Chondrocyte (in vitro differentiated cells): ENCODE measurements around the gene AFG3L2. TPM values are rescaled to one million over a fixed set of nuclear protein-coding genes. Genes with fewer than 3 reads are reported as not detected.

Experiments
- DNase-seq: peaks from one replicate; pipeline ENCODE4 v3.0.0; 2021; ENCODE audit warnings: mixed read lengths, low spot score
- H3K27ac Mint-ChIP-seq: one replicate; pipeline ENCODE4 v1.8.0; 2021; ENCODE audit warnings: mild to moderate bottlenecking, moderate library complexity, mixed read lengths; ENCODE audit not compliant: unreplicated experiment
- H3K27me3 Mint-ChIP-seq: 2 replicates; pipeline ENCODE4 v1.8.0; 2021; ENCODE audit warnings: low read depth, mixed read lengths
- H3K36me3 Mint-ChIP-seq: 2 replicates; pipeline ENCODE4 v1.8.0; 2021; ENCODE audit warnings: low read depth, mixed read lengths
- H3K4me1 Mint-ChIP-seq: 2 replicates; pipeline ENCODE4 v1.8.0; 2021; ENCODE audit warnings: low read depth, mild to moderate bottlenecking, mixed read lengths
- H3K4me3 Mint-ChIP-seq: one replicate; pipeline ENCODE4 v1.8.0; 2021; ENCODE audit warnings: mild to moderate bottlenecking, moderate library complexity, mixed read lengths; ENCODE audit not compliant: unreplicated experiment
- H3K9me3 Mint-ChIP-seq: 2 replicates; pipeline ENCODE4 v1.8.0; 2021; ENCODE audit warnings: low read depth, mixed read lengths
- CTCF ChIP-seq: fragments of 200-600 bp; sonication (generic); IDR thresholded peaks from 2 replicates; pipeline ENCODE4 v1.5.0; 2021; ENCODE audit warnings: antibody characterized with exemption, mild to moderate bottlenecking, moderate library complexity
- total RNA-seq: library from RNA; stranded (reverse); gene quantifications from 3 replicates; pipeline ENCODE4 v1.2.1, GENCODE V29; 2021

AFG3L2 gene
- total RNA-seq, 1 donor from 2014 or later = 38.5 TPM

- TF ChIP-seq CTCF = no peak
- DNase-seq = no peak
- peaks cover 72% of the 10 kb centered on the region for H3K4me1 Mint-ChIP-seq
- peaks cover 46% of the 10 kb centered on the region for H3K36me3 Mint-ChIP-seq
- H3K27ac Mint-ChIP-seq = peak overlapping the region; percentile 69
- no peak overlapping the region for H3K4me3 Mint-ChIP-seq
- H3K27me3 Mint-ChIP-seq = no peaks in the 10 kb centered on the region
- peaks cover 3% of the 10 kb centered on the region for H3K9me3 Mint-ChIP-seq
Observed at GRCh38 chr18:12312976-12313375, 64.1 kb downstream of the AFG3L2 start.

GRCh38 chr18:12310762-12311161 lies 66.3 kb downstream of the AFG3L2 start:
- Mint-ChIP-seq H3K27me3 (no peaks in the 10 kb centered on the region), H3K27ac (peak overlapping the region; percentile 70), H3K4me3 (peak overlapping the region; percentile 86), H3K4me1 (peaks cover 62% of the 10 kb centered on the region), H3K9me3 (peaks cover 3% of the 10 kb centered on the region), H3K36me3 (peaks cover 39% of the 10 kb centered on the region)
- DNase-seq = no peak
- TF ChIP-seq CTCF = no peak

DNA sequence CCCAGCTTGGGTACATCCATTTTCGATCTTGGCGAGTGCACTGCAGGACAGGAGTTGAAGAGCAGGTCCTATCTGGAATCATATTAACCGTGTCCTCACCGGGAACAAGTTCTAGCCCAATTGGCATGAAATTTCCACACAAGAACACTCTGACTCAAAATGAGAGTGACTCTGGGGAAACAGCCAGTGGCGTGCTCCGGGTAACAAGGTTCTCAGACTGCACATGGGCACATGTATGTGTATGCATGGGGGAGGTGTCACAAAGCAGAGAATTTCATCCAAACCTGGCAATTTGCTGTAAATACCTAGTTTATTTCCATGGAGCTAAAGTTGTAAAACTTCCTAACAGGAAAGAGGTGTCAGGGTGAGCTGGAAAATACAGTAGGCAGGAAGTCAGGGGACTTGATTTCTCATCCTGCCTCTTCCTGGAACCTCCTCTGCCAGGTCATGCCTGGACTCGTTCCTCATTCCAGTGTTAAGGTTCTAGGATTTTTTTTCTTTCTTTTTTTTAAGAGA lies 67.3 kb downstream of the AFG3L2 start:
- H3K36me3 Mint-ChIP-seq = peaks cover 34% of the 10 kb centered on the region
- no peak for TF ChIP-seq CTCF
- H3K27ac Mint-ChIP-seq = peak overlapping the region; percentile 86
- H3K4me3 Mint-ChIP-seq = peak overlapping the region; percentile 86
- DNase-seq = no peak
- no peaks in the 10 kb centered on the region for H3K27me3 Mint-ChIP-seq
- H3K9me3 Mint-ChIP-seq = peaks cover 3% of the 10 kb centered on the region
- peaks cover 56% of the 10 kb centered on the region for H3K4me1 Mint-ChIP-seq

DNA sequence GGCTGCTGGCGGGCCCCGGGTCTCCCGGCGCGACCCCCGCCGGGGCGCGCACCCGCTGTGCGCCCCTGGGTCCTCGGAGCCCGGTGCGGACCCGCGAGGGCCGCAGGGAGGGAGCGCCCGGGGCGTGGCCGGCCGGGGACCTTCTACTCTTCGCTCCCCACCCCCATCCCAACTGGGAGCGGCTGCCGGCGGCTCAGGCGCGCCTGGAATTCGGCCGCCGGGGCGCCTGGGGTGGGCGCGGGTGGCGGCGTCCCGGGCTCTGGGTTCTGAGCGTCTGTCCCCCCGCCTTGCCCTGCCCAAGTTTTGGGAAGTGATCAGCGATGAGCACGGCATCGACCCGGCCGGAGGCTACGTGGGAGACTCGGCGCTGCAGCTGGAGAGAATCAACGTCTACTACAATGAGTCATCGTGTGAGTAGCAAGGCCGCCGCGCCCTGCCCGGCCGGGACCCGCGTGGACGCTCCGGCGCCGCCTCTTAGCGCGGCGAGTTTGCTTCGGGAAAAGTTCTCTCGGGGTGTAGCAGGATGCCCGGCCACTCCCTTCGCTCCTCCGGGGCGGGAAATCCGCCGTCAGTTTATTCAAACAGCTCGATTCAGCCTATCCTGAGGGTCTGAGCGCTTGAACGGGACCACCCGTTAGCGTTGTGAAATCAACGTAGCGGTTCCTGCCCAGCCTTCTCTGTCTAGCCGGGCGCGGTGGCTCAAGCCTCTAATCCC lies 68.5 kb downstream of the AFG3L2 start:
- H3K4me3 Mint-ChIP-seq = peak overlapping the region; percentile 86
- peaks cover 47% of the 10 kb centered on the region for H3K4me1 Mint-ChIP-seq
- H3K36me3 Mint-ChIP-seq = peaks cover 26% of the 10 kb centered on the region
- no peak for DNase-seq
- no peak for TF ChIP-seq CTCF
- no peaks in the 10 kb centered on the region for H3K27me3 Mint-ChIP-seq
- peak overlapping the region; percentile 96 for H3K27ac Mint-ChIP-seq
- H3K9me3 Mint-ChIP-seq = peaks cover 3% of the 10 kb centered on the region

DNA sequence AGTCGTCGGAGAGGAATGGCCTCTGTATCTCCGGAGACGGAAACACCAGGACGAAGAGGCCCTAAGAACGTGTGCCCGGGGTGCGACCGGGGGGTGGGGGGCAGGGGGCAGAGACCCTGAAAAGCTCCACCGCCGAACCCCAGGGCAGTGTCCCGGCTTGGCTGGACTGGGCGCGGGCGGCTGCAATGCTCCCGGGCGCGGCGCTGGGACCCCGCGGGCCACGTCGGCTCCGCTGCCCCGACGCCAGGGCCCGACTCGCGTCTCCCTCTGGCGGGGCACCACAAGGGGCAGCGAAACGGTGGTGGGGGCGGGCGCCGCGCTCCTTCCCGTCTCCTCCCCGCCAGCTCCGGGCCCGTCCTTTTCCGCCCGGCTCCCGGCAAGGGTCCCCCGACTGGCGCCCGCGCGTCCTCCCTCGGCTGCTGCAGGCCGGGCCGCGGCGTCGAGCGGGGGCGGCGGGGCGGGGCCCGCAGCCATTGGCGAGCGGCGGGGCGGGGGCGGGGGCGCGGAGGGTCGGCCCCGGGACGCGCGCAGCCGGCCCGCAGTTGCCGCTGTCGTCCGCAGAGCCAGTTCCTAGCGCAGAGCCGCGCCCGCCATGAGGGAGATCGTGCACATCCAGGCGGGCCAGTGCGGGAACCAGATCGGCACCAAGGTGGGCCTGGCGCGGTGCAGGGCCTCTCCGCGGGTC lies 69.2 kb downstream of the AFG3L2 start, which contains the start of gene TUBB6:
Gene TUBB6, plus strand, starts transcription at position 541 of the 685 bp plus-strand sequence. Its CDS starts 52 bp downstream, at position 593.
- peaks cover 41% of the 10 kb centered on the region for H3K4me1 Mint-ChIP-seq

More for the DNA sequence above, 69.2 kb downstream of the AFG3L2 start, which contains the start of gene TUBB6:
- peaks cover 21% of the 10 kb centered on the region for H3K36me3 Mint-ChIP-seq
- no peak for DNase-seq
- H3K27me3 Mint-ChIP-seq = no peaks in the 10 kb centered on the region
- H3K9me3 Mint-ChIP-seq = peaks cover 3% of the 10 kb centered on the region
- TF ChIP-seq CTCF = peak; percentile 60
- H3K4me3 Mint-ChIP-seq = peak within 1 kb of the TSS; percentile 91
- H3K27ac Mint-ChIP-seq = peak within 1 kb of the TSS; percentile 98
